GM12891 (cell line): ENCODE data around the gene ACLY.

ENCODE experiments used
- POLR2A ChIP-seq: IDR thresholded peaks from 2 replicates; pipeline ENCODE4 v1.6.1; 2011; ENCODE audit warnings: low read depth, low read length, control low read depth
- POLR2AphosphoS5 ChIP-seq: IDR thresholded peaks from 2 replicates; pipeline ENCODE4 v1.6.1; 2011; ENCODE audit warnings: low read depth, low read length, control low read depth
- SPI1 ChIP-seq: IDR thresholded peaks from 2 replicates; pipeline ENCODE4 v1.6.1; 2011; ENCODE audit warnings: low read depth, low read length, control low read depth
- TAF1 ChIP-seq: IDR thresholded peaks from 2 replicates; pipeline ENCODE4 v1.6.1; 2011; ENCODE audit warnings: low read depth, low read length, control low read depth

DNA sequence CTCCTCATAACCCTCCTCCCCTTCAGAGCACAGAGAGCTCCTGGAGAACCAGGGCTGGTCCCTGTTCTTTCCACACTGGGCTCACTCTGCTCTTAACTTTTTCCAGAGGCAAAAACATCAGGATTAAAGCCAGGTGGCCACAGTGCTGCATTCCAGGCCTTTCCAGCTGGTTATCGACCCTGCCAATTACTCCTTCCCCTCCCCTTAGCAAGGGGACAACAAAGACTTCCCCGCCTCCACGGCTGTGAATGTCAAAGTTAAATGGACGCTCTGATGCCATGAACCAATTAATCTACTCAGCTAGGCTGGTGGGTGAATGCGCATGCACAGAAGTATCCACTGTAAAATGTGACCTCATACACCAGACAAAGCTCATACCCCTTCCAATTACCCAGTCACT lies 23.1 kb downstream of the ACLY start:
- TF ChIP-seq POLR2A (no peak), POLR2AphosphoS5 (no peak), TAF1 (no peak), SPI1 (no peak)
